Liver (tissue), 9 donors: ENCODE measurements around the gene IKBIP. TPM values are rescaled to one million over a fixed set of nuclear protein-coding genes. Genes with fewer than 3 reads are reported as not detected.

ENCODE experiments used
- DNase-seq: peaks from one replicate; pipeline ENCODE4 v3.0.0-alpha.2; 2017; ENCODE audit warnings: low spot score
- H3K27ac ChIP-seq, 2 donors: one replicate each; pipeline ENCODE4 v1.7.0; 2013; ENCODE audit warnings: inconsistent platforms in 2 of 2, low read length in 2 of 2, control low read depth in 1 of 2, low read depth in 1 of 2, mild to moderate bottlenecking in 1 of 2
- H3K27me3 ChIP-seq, 4 donors: one replicate each; pipeline versions ENCODE4 v1.6.1 to v1.7.0; 2013; ENCODE audit warnings: low read length in 3 of 4, inconsistent platforms in 1 of 4, mild to moderate bottlenecking in 1 of 4, moderate library complexity in 1 of 4; ENCODE audit not compliant: control insufficient read depth in 4 of 4, insufficient read depth in 4 of 4
- H3K36me3 ChIP-seq, 4 donors: one replicate each; pipeline versions ENCODE4 v1.6.1 to v1.7.0; 2013; ENCODE audit warnings: low read length in 3 of 4, mild to moderate bottlenecking in 3 of 4, low read depth in 1 of 4, moderate library complexity in 1 of 4; ENCODE audit not compliant: control insufficient read depth in 4 of 4, insufficient read depth in 3 of 4
- H3K4me1 ChIP-seq, 4 donors: one replicate each; pipeline versions ENCODE4 v1.6.1 to v1.7.0; 2013; ENCODE audit warnings: low read length in 3 of 4, mild to moderate bottlenecking in 3 of 4, moderate library complexity in 1 of 4; ENCODE audit not compliant: control insufficient read depth in 4 of 4, insufficient read depth in 4 of 4
- H3K4me3 ChIP-seq, 3 donors: one replicate each; pipeline versions ENCODE4 v1.6.1 to v1.7.0; 2013; ENCODE audit warnings: low read length in 3 of 3, control low read depth in 1 of 3, low read depth in 1 of 3, mild to moderate bottlenecking in 1 of 3
- H3K9ac ChIP-seq, 2 donors: one replicate each; pipeline ENCODE4 v1.7.0; 2013; ENCODE audit warnings: low read length in 2 of 2, mild to moderate bottlenecking in 2 of 2, moderate library complexity in 2 of 2, control low read depth in 1 of 2, low read depth in 1 of 2
- H3K9me3 ChIP-seq, 4 donors: one replicate each; pipeline versions ENCODE4 v1.6.1 to v1.7.0; 2013; ENCODE audit warnings: low read length in 3 of 4; ENCODE audit not compliant: control insufficient read depth in 4 of 4
- ATF3 ChIP-seq: IDR thresholded peaks from 2 replicates; pipeline ENCODE4 v1.6.1; 2016; ENCODE audit warnings: antibody characterized with exemption
- CTCF ChIP-seq: fragments of 150-350 bp; IDR thresholded peaks from 2 replicates; pipeline ENCODE4 v1.5.1; 2017; ENCODE audit warnings: improper control_type of control experiment, low read depth, low read length; ENCODE audit not compliant: missing input control
- EGR1 ChIP-seq, 2 donors: IDR thresholded peaks; 2 replicates each; pipeline ENCODE4 v1.6.1; 2016 to 2018; ENCODE audit warnings: antibody characterized with exemption in 2 of 2, low read depth in 2 of 2
- FOXA1 ChIP-seq: IDR thresholded peaks from 2 replicates; pipeline ENCODE4 v1.6.1; 2016; ENCODE audit warnings: antibody characterized with exemption
- FOXA2 ChIP-seq: IDR thresholded peaks from 2 replicates; pipeline ENCODE4 v1.6.1; 2016; ENCODE audit warnings: antibody characterized with exemption
- HNF4G ChIP-seq: IDR thresholded peaks from 2 replicates; pipeline ENCODE4 v1.6.1; 2016; ENCODE audit warnings: antibody characterized with exemption
- JUND ChIP-seq, 2 donors: IDR thresholded peaks; 2 replicates each; pipeline ENCODE4 v1.6.1; 2016; ENCODE audit warnings: antibody characterized with exemption in 2 of 2
- NR2F2 ChIP-seq: IDR thresholded peaks from 2 replicates; pipeline ENCODE4 v1.6.1; 2016; ENCODE audit warnings: antibody characterized with exemption
- RAD21 ChIP-seq, 2 donors: IDR thresholded peaks; 2 replicates each; pipeline ENCODE4 v1.6.1; 2016; ENCODE audit warnings: antibody characterized with exemption in 2 of 2, mild to moderate bottlenecking in 2 of 2
- REST ChIP-seq: IDR thresholded peaks from 2 replicates; pipeline ENCODE4 v1.6.1; 2016; ENCODE audit warnings: antibody characterized with exemption, mild to moderate bottlenecking
- SP1 ChIP-seq: IDR thresholded peaks from 2 replicates; pipeline ENCODE4 v1.6.1; 2018; ENCODE audit warnings: antibody characterized with exemption, mild to moderate bottlenecking
- TAF1 ChIP-seq: conservative IDR thresholded peaks from 2 replicates; pipeline ENCODE4 v1.6.1; 2016; ENCODE audit warnings: antibody characterized with exemption, mild to moderate bottlenecking
- YY1 ChIP-seq: IDR thresholded peaks from 2 replicates; pipeline ENCODE4 v1.6.1; 2016; ENCODE audit warnings: antibody characterized with exemption, mild to moderate bottlenecking
- WGBS: extraction: QIAGEN DNeasy Blood & Tissue Kit; methylation state at CpG from one replicate; pipeline ENCODE4 v1.1.7; 2013; 5-methylcytosine and 5-hydroxymethylcytosine counted together
- polyA plus RNA-seq, 2 donors: library from polyadenylated mRNA; stranded (reverse) in 1 of 2; unstranded in 1 of 2; fragments of 200-250 nt in 1 of 2; fragments of >200 nt in 1 of 2; fragmentation: Nextera tagmentation in 1 of 2; extraction: Ambion mirVana in 1 of 2; gene quantifications; one replicate each; pipeline versions ENCODE4 v1.2.1 to v1.2.3, GENCODE V29; 2013 to 2015
- total RNA-seq, 2 donors: library from RNA; depleted of rRNA; stranded (reverse); fragments of >200 nt; gene quantifications; one replicate each; pipeline ENCODE4 v1.2.3, GENCODE V29; 2014
- donor health status: healthy.
- donor health status: healthy.
- donor health status: healthy.
- donor health status: healthy.
- donor health status: healthy.

Gene IKBIP
- total RNA-seq (10 to 100 TPM in 1 of 2 donors, 1 to 10 TPM in 1; 5.4 to 10.5 TPM), polyA plus RNA-seq (1 to 10 TPM; 4.7 to 7.1 TPM)

GRCh38 chr12:98644712-98645571, at the start of gene IKBIP, which contains the start of gene APAF1:
Gene IKBIP (minus strand): TSS chr12:98644788. CDS start chr12:98644701, 87 bp downstream.
Gene APAF1 (plus strand): TSS chr12:98645290. CDS start chr12:98648360, 3,070 bp downstream.
- under 1% methylated on average over 91 of the region's 91 CpGs for WGBS

More at GRCh38 chr12:98644712-98645571, at the start of gene IKBIP, which contains the start of gene APAF1:
- peaks cover 0 to 18% (median 10%) of the 10 kb centered on the region in 4 donors for H3K4me1 ChIP-seq
- peak; percentile 97 for DNase-seq
- H3K4me3 ChIP-seq = peak within 1 kb of the TSS; percentile 90 to 97 (median 95)
- no peaks in the 10 kb centered on the region for H3K9me3 ChIP-seq
- H3K27ac ChIP-seq = peak within 1 kb of the TSS; percentile 85 to 89
- no peaks in the 10 kb centered on the region for H3K27me3 ChIP-seq
- TF ChIP-seq REST (peak; percentile 82), FOXA2 (no peak), HNF4G (no peak), TAF1 (peak; percentile 88), JUND (IDR thresholded peaks at IDR 0.05) (no peak), SP1 (peak; percentile 51), EGR1 (IDR thresholded peaks at IDR 0.05; ENCODE audit: low read depth in 2 of 2) (no peak), ATF3 (no peak), YY1 (peak; percentile 69), FOXA1 (no peak), NR2F2 (no peak), CTCF (no peak), RAD21 (IDR thresholded peaks at IDR 0.05) (no peak)
- peaks cover 2 to 10% (median 8%) of the 10 kb centered on the region in 4 donors for H3K36me3 ChIP-seq
- peak within 1 kb of the TSS; percentile 72 to 77 for H3K9ac ChIP-seq
